OCI-LY3 (cell line): ENCODE results near the gene ZNF624.
"Not testable (repeated sequence)": the region's sequence is repeated elsewhere in the genome, so short reads cannot be mapped to it uniquely, and the experiment has no call there.

Experiments
- EZH2phosphoT487 ChIP-seq: fragments of 200-600 bp; shearing (Covaris generic); IDR thresholded peaks from 2 replicates; pipeline ENCODE4 v1.6.1; 2018; ENCODE audit warnings: antibody characterized with exemption, mixed run types, low read depth
- TF ChIP-seq, protein P1 (sequence below): fragments of 200-600, 300-600 bp; sonication (generic); IDR thresholded peaks from 2 replicates; pipeline ENCODE4 v1.5.1; 2014; ENCODE audit warnings: antibody characterized with exemption, low read length, low read depth

DNA sequence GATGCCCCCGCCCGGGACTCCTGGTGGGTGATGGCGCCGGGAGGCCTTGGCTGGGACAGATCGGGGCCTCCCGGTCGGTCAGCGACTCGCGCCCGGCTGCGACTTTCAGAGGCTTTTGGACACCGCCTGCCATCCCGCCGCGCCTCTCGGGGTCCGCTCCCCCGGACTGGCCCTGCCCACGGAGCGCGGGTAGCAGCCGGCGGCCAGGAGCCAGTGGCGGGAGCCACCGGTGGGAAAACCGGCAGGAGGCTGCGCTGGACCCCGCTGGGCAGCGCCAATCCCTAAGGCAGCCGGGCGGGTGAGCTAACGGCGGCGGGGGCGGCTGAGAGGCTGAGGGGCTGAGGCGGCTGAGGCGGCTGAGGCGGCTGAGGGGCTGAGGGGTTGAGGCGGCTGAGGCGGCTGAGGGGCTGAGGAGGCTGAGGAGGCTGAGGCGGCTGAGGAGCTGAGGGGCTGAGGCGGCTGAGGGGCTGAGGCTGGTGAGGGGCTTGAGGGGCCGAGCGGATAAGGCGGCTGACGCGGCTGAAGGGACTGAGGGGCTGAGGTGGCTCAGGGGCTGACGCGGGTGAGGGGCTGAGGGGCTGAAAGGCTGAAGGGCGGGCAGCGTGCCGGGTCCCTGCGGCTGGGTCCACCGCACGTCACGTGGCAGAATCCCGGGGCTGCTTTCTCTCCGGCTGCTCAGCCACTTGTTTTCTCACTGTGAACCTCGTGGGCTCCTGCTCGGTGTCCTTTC lies 13.4 kb upstream of the ZNF624 start:
- TF ChIP-seq, protein P1, sequence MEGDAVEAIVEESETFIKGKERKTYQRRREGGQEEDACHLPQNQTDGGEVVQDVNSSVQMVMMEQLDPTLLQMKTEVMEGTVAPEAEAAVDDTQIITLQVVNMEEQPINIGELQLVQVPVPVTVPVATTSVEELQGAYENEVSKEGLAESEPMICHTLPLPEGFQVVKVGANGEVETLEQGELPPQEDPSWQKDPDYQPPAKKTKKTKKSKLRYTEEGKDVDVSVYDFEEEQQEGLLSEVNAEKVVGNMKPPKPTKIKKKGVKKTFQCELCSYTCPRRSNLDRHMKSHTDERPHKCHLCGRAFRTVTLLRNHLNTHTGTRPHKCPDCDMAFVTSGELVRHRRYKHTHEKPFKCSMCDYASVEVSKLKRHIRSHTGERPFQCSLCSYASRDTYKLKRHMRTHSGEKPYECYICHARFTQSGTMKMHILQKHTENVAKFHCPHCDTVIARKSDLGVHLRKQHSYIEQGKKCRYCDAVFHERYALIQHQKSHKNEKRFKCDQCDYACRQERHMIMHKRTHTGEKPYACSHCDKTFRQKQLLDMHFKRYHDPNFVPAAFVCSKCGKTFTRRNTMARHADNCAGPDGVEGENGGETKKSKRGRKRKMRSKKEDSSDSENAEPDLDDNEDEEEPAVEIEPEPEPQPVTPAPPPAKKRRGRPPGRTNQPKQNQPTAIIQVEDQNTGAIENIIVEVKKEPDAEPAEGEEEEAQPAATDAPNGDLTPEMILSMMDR: not testable (repeated sequence)
- not testable (repeated sequence) for TF ChIP-seq EZH2phosphoT487
